Measurements from ENCODE around the gene VSIR.

VSIR gene

DNA sequence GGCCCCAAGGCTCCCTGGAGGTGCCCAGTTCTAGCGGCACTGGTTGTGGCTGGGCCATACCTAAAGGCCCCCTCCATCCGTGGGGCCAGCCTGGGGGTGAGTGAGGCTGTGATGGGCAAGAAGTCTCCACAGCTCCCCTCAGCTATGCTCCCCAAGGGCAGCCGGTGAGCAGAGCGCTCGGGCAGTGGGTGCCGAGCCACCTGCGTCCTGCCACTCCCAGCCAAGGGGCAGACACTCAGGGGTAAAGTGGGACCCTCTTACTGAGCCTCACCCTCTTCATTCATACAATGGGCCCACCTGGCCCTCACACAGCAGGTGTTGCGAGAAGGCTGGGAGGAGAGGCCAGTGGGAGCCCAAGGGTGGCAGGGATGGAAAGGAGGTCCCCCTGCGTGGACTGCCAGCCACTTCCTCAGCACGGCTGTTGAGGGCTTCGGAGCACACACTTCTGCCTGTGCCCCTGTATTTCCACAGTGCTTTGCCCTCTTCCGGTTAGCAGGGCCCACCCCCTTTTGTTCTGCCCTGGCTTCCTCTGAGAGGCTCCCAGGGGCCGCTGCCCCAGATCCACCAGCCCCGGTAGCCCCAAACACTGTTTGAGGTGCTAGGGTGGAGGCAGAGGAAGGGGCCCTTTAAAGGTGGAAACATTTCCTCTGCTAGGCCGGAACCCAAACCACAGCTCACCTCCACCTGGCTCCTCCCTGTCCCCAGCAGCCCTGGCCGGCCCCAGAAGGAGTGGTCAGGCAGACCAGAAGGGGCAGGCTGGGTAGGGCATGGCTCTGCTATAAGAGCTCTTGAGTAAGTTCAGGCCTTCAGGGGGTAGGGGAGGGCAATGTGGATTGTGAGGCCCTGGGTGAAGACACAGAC lies 37.4 kb downstream of the VSIR start:
- in situ Hi-C loops (cut with HindIII; ENCODE audit: low sequenced_read_pairs) = no loop called here

DNA sequence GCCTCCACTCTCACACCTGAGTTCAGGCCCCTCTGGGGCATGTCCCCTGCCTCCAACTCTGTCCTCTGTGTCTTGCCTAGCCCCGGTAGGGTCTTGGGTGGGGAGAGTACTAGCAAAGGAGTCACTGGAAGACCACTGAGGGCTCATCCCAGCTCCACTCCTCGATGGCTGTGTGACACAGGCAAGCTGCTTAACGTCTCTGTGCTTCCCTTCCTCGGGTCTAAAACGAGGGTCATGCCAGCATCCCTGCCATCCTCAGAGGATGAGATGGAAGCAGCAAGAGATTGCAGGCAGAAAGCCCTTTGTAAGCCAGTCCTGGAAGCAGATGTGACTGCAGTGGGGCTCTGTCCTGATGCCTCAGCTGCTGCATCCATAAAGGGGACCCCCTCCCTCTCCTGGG lies 38.5 kb downstream of the VSIR start:
- in situ Hi-C loops (cut with HindIII; ENCODE audit: low sequenced_read_pairs) = no loop called here

DNA sequence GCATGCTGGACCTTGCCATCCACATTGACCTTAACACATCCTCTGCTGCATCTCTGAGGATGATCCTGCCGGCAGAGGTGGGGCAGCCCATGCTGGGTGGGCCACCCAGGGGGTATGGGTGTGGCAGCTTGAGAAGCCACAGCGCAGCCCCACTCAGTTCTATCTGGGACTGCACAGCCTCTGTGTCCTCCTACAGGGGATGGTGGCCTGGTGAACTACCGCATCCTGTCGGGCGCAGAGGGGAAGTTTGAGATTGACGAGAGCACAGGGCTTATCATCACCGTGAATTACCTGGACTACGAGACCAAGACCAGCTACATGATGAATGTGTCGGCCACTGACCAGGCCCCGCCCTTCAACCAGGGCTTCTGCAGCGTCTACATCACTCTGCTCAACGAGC lies 41.5 kb downstream of the VSIR start:
- in situ Hi-C loops (cut with HindIII; ENCODE audit: low sequenced_read_pairs) = no loop called here

DNA sequence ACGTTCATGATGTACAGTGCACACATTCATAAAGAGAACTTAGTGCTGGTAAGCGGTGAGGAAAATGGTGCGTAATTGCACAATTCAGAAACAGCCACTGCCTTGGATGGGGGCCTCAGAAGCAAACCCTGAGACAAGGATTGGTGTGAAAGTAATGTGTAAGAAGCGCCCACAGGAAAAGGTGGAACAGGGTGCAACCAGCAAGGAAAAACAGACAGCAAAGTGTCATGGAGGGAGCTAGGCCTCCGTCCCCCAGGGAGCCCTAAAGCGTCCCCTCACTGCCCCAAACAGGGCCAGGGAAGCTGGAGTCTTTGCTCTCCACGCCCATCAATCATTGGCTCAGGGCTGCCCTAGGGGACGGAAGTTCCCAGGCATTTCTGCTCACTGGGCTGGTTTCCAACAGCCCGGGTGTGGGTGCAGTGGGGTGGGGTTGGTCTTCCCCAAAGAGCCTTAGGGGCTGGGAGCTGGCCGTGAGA lies 44.1 kb downstream of the VSIR start:
- in situ Hi-C loops (cut with HindIII; ENCODE audit: low sequenced_read_pairs) = no loop called here

DNA sequence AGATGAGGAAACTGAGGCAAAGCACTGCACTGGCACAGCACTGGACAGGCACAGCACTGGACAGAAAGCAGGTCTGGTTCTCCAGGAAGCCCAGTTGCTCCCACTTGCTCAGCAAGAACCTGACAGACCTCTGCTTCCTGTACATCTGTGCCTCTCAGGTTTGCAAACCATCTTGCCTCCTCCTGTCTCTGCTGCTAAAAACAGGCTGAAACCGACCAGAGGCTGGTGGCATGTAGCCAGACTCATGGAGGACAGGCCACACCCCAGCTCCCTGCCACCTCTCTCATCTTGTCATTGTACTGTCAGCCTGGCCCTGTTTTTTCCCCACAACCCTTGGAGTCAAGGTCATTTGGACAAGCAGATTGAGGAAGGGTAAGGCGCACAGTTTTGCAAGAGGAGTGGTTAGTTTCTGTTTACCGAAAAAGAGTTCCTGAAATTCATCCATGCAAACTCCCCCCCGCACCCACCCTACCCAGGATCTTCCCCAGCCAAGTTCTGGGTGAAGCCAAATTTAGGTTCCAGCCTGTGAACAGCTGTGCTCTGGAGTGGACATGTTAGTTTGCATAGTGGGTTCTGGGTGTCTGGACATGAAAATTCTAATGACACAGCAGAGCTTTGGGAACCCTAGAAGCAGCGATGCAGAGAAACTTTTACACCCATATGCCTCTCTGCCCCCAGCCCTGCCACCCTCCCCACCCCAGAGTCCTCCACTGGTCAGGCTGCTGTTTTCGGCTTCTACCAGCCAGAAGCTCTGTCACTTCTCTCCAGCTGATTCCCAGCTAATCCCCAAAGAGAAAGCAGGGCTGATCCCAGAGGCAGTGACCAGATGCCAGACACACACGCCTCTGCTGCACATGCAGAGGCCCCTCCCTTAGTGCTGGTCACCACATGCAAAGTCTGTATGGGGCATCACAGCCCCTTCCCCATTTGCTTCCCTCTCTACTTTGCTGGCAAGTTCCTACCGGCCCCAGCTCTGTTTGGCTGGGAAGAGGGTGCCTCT lies 45.3 kb downstream of the VSIR start:
- in situ Hi-C loops (cut with HindIII; ENCODE audit: low sequenced_read_pairs) = no loop called here

DNA sequence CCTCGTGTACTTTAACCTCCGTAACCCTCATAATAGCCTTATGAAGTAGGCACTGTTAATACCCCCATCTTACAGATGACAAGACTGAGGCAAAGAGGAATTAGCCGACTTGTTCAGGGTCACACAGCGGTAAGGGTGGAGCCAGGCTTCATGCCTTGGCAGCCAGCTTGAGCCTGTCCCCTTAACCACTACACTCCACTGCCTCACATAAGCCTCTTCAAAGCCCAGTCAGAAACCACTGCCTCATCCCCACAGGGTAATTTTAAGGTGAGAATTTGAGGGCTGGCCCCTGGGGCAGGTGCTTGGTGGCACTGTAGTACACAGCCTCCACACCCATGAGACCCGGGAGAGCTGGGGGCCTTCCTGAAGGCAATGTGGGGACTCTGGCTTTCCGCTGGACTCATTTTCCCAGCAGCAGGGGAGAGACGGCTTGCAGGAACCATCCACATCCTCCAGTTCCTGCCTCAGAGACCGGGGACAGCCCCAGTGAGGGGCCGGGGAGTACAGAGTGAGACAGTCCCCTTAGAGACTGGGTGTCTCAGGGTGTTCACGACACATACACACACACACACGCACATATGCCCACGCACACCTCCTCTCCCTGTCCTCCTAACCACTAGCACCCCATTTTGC lies 46.1 kb downstream of the VSIR start:
- in situ Hi-C loops (cut with HindIII; ENCODE audit: low sequenced_read_pairs) = no loop called here

DNA sequence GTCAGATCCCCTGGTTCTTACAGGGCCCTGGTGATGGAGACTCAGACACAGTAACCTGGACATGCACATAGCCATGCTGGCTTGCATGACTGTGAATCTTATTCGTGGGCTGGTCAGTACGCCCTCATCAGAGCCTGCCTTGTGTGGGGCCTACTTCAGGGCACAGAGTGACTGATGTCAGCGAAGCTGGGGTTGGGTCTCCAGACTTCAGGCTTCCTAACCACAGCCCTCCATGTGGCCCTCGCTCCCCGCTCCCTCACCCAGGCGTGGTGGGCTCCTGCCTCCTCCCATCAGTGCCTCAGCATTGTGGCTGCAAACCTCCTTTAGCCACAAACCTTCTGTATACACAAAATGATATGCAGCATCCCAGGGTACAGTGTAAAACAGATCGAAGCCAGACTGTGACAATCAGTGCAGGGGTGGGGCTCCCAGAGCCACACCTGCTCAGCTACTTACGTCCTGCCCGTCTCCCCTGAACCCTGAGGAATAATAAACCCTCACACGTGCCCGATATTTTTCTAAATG lies 46.7 kb downstream of the VSIR start:
- in situ Hi-C loops (cut with HindIII; ENCODE audit: low sequenced_read_pairs) = no loop called here

DNA sequence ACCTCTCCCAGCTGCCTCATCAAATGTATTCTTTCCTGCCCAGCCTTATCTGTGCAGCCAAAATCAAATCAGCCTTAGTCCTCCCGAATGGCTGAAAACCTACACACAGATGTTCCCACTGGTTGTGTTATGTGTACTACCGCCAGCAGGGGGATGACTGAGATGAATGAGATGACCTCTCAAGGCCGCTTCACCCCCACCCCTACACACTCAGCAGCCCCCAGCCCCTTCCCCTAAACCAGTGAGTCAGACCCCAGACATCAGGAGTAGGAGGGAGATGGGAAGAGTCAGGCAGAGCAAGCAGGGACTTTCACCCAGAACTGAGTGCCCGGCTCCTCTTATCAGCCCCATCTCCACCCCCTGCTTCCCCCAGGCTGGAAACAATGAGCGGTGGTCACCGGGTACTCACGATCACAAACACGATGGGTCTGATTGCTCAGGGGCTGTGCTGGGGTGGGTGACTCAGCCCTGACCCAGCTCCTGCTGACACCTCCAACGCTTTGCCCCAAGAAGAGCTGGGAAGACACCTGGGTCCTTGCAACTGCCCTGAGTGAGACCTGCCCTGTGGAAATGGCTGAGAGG lies 47.2 kb downstream of the VSIR start:
- in situ Hi-C loops (cut with HindIII; ENCODE audit: low sequenced_read_pairs) = no loop called here

DNA sequence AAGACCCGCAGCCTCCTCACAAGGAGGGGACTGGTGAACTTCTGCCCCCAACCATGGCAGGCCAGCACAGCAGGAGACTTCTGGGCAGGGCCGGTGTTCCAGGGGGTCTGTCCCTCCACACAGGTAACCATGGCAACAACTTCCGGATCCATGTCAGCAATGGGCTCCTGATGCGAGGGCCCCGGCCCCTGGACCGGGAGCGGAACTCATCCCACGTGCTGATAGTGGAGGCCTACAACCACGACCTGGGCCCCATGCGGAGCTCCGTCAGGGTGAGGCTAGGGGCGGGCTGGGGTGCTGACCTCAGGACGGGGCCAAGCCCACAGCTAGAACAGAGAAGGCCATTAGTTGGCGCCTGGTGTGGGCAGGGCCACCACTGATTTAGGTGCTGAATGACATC lies 48.1 kb downstream of the VSIR start:
- in situ Hi-C loops (cut with HindIII; ENCODE audit: low sequenced_read_pairs) = no loop called here

DNA sequence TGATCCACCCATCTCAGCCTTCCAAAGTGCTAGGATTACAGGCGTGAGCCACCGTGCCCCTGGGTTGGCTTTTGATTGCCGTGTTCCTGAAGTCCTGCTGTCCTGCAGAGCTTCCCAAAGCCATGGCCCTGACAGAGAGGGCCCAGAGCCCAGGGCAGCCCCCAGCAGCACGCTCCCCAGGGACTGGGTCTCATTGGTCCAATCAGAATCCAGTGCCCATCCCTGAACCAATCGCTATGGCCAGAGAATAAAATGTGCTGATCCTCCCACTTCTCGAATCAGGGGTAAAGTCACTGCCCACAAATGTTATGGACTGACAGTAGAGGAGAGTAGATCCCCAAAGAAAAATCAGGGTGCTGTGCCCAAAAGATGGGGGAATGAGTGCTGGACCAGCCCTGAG lies 48.8 kb downstream of the VSIR start:
- in situ Hi-C loops (cut with HindIII; ENCODE audit: low sequenced_read_pairs) = loop anchor here (5.0 kb wide), 1 partner anchor 43 kb away; no protein-coding TSS in a partner anchor

DNA sequence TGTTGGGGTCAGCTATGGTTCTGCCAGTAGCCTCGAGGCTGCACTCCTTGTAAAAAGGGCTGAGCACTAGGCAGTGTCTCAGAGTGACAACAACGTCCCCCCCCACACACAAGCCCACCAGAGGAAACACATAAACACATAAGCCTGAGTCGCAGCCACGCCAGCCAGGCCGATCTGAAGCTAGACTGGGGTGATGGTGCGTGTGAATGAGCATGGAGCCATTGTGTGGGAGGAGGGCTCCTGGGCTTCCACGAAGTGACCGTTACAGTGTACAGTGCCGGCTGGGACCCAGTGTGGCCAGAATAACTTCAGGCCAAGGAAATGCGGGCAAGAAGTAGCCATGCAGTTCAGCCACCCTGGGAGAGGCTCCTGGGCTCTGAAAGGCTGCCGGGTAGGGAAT lies 50.0 kb downstream of the VSIR start:
- in situ Hi-C loops (cut with HindIII; ENCODE audit: low sequenced_read_pairs) = loop anchor here (5.0 kb wide), 1 partner anchor 44 kb away; no protein-coding TSS in a partner anchor

DNA sequence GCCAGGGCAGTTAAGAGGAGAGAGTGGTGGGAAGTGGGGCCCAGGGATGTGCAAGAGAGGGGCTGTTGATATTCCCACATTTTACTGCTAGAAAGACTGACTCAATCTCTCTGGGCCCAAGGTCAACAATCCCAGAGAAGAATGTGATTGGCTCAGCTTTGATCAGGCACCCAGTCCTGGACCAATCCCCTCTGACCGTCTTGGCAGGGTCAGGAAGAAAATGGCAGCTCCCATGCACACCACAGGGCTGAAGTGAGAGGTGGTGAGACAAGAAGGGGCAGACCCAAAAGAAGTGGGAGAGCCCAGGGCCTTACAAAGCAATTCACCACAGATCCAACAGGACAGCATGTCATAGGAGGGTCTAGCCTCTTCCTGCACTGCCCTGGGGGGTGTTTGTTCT lies 50.5 kb downstream of the VSIR start:
- in situ Hi-C loops (cut with HindIII; ENCODE audit: low sequenced_read_pairs) = loop anchor here (5.0 kb wide), 1 partner anchor 44 kb away; no protein-coding TSS in a partner anchor

DNA sequence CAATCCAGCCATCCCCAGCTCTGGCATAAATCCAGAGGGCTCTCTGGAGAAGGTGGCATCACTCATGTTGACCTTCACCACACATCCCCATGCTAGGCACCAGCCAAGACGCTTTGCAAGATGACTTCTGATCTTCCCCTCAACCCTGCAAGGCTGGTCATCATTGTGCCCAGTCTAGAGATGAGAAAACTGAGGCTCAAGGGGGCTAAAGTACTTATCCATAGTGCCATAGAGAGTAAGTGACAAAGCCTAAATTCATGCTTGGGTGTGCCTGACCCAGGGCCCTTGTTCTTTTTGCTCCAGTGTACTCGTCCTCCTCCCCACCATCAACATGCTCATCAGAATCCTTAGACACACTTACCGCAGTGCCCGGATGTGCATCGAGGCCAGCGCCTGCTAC lies 52.0 kb downstream of the VSIR start:
- in situ Hi-C loops (cut with HindIII; ENCODE audit: low sequenced_read_pairs) = loop anchor here (5.0 kb wide), 1 partner anchor 46 kb away; no protein-coding TSS in a partner anchor

DNA sequence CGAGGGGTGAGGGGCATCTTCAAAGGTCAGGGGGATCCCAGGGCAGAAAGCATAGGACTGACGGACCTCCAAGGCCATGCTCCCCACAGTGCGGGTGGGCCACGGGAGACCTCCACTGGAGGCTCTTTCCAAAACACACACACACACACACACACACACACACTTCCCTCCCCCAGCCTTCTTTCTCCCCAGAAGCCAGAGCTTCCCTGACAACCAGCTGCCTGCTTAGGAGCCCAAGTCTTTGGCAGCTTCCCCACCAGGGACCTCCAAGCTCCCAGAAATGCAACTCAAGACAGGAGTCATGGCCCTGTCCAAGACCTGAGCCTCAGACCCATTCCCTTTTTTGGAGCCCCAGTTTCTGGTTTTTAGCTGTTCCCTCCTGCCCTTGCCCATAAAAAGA lies 53.0 kb downstream of the VSIR start:
- in situ Hi-C loops (cut with HindIII; ENCODE audit: low sequenced_read_pairs) = loop anchor here (5.0 kb wide), 1 partner anchor 47 kb away; no protein-coding TSS in a partner anchor

DNA sequence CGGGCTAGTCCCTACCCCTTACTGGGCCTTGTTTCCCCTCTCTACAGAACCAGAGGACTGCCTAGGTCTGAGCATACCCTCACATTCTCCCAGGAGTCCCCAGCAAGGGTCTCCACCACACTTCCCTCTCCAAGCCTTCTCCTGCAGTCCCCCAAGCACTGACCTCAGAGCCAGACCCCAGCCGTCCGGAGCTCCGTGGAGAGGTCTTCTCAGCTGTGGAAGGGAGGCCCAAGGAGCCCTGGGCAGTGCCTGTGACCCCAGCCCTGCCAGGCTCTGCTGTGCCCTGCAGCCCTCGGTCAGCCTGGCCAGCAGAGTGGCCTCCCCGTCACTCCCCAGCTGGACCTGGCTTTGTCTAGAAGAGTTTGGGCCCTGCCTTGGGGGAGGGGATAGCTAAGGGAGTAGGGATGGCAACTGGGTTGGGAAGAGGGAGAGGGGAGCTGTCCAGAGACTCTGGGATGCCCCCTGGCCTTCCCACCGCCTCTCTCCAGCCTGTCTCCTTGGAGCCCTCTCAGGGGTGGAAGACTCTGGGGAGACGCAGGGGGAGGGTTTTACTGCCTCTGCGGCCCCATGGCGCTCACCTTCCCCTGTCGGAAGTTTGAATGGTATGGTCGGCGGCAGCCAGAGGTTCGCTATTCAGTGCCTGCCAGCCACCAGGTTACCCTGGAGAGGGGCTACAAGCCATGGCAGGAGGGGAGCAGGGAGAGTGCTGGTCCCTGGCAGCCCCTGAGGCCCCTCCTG lies 53.7 kb downstream of the VSIR start, which contains the start of gene C10orf105:
Gene C10orf105, minus strand, starts transcription at position 315 of the 738 bp plus-strand sequence. CDS start 3,441 bp downstream, outside the sequence.
- in situ Hi-C loops (cut with HindIII; ENCODE audit: low sequenced_read_pairs) = loop anchor here (5.0 kb wide), 1 partner anchor 48 kb away; no protein-coding TSS in a partner anchor

DNA sequence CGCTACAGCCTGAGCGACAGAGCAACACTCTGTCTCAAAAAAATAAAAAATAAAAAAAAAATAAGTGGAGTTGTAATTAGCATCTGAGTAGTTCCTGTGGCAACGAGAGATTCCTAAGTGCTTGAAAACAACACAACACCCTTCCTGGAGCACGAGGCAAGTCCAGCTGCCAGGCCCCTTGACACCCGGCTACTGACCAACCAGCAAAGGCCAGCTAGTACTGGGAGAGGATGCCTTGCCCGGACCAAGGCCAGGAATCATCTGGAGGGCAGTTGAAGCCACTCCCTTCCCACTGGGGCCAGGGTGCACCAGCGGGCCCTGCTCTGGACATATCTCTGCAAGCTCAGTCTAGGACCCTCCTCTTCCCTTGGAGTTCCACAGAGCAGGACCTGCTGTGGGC lies 54.3 kb downstream of the VSIR start:
- in situ Hi-C loops (cut with HindIII; ENCODE audit: low sequenced_read_pairs) = no loop called here

DNA sequence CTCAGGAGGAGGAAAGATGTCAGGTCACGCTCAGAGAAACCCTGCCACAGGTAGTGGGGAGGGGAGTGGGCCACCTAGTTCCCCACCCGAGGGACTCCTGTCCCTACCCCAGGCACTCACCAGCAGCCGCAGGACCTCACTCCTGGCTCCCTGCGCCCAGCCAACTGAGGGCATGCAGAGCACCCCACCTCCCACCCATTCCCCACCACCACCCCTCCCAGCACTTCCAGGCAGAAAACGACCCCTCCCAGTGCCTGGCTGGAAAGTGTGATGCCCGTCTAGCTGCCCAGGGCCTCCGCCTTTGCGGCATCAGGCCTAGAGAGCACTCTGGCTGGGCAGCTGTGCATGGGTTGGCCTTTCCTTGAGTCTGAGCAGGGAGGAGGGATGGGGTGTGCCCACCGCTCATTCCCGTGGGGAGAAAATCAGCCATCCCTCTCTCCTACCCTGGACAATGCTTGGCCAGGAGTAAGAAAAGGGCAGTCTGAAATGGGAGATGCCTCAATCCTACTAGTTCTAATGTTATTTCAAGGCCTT lies 55.1 kb downstream of the VSIR start:
- in situ Hi-C loops (cut with HindIII; ENCODE audit: low sequenced_read_pairs) = no loop called here

DNA sequence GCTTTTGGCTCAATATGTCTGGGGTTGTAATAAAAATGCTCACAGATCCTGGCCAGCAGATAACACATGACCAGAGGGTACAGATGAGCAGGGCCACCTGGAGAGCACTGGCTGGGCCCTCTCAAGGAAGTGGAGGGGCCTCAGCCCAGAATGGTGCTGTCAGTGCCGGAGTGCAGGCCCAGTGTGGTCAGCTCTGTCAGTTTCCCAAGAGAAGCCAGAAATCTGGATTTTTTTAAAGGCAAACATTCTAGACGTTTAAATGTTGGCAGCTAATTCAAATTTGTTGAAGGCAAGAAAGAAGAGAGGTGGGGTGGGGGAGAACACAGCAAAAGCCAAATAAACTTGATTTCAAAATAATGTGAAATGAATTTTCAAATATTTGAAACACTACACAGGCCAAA lies 55.8 kb downstream of the VSIR start:
- in situ Hi-C loops (cut with HindIII; ENCODE audit: low sequenced_read_pairs) = no loop called here

DNA sequence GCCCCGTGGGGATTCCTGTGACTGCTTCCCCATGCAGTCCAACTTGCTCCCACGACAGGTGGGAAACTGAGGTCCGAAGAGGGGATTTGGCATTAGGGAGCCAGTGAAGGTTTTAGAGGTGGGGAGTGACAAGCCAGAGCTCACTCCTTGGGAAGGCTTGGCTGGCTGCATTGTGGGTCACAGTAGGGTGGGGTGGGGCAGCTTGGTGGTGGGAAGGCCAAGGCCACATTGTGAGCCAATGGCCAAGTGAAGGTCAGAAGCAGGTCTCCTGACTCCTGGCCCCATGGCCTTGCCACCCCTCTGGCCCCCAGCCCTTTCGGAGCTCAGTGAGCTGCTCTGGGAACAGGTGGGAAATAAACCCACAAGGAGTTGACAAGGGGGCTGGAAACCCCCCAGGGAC lies 56.3 kb downstream of the VSIR start:
- in situ Hi-C loops (cut with HindIII; ENCODE audit: low sequenced_read_pairs) = no loop called here

Measured in endothelial cell of hepatic sinusoid (primary cell).